Nephron (organoid): ENCODE results near the gene CNTNAP5.

Experiments
- H3K27ac Mint-ChIP-seq, 3 experiments: 2 replicates each; pipeline ENCODE4 v1.8.0; 2020; ENCODE audit warnings: mixed read lengths in 3 of 3, mild to moderate bottlenecking in 2 of 3, moderate library complexity in 1 of 3
- H3K27me3 Mint-ChIP-seq: 2 replicates; pipeline ENCODE4 v1.8.0; 2021; ENCODE audit warnings: low read depth, mild to moderate bottlenecking, moderate library complexity, mixed read lengths
- H3K36me3 Mint-ChIP-seq: 2 replicates; pipeline ENCODE4 v1.8.0; 2020; ENCODE audit warnings: low read depth, mixed read lengths
- H3K4me1 Mint-ChIP-seq: 2 replicates; pipeline ENCODE4 v1.8.0; 2020; ENCODE audit warnings: mixed read lengths
- H3K4me3 Mint-ChIP-seq, 3 experiments: 2 replicates each; pipeline ENCODE4 v1.8.0; 2020; ENCODE audit warnings: mild to moderate bottlenecking in 3 of 3, mixed read lengths in 3 of 3, moderate library complexity in 2 of 3
- H3K9me3 Mint-ChIP-seq: 2 replicates; pipeline ENCODE4 v1.8.0; 2020; ENCODE audit warnings: mixed read lengths
- TF ChIP-seq, protein P1 (sequence below), 3 experiments: fragments of 200-600 bp; sonication (generic); IDR thresholded peaks; one replicate each; pipeline ENCODE4 v1.5.0; 2021; ENCODE audit warnings: antibody characterized with exemption in 3 of 3; ENCODE audit not compliant: unreplicated experiment in 3 of 3

The CNTNAP5 gene

DNA sequence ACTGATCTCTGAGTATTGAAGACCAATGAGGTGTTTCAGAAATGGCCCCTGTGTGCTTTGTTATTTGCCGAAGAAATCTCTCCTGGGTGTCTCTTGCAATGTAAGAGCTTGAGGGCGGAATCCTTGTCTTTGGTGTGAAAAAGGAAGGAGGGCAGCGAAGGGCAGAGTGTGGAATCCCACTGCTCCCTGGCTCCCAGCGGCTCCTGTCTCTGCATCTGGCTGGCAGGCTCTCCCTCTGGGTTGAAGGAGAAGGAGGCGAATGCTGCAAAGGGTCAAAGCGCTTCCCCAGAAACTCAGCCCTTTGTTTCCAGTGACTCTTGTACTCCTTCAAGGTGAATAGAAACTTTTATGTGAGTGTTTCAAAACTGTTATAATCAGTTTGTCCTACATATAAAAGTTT, 457.5 kb downstream of the CNTNAP5 start:
- Mint-ChIP-seq H3K27me3 (peaks cover 5% of the 10 kb centered on the region), H3K36me3 (no peaks in the 10 kb centered on the region), H3K9me3 (no peaks in the 10 kb centered on the region), H3K4me3 (no peak overlapping the region), H3K27ac (no peak overlapping the region), H3K4me1 (peaks cover 13% of the 10 kb centered on the region)
- TF ChIP-seq, protein P1, sequence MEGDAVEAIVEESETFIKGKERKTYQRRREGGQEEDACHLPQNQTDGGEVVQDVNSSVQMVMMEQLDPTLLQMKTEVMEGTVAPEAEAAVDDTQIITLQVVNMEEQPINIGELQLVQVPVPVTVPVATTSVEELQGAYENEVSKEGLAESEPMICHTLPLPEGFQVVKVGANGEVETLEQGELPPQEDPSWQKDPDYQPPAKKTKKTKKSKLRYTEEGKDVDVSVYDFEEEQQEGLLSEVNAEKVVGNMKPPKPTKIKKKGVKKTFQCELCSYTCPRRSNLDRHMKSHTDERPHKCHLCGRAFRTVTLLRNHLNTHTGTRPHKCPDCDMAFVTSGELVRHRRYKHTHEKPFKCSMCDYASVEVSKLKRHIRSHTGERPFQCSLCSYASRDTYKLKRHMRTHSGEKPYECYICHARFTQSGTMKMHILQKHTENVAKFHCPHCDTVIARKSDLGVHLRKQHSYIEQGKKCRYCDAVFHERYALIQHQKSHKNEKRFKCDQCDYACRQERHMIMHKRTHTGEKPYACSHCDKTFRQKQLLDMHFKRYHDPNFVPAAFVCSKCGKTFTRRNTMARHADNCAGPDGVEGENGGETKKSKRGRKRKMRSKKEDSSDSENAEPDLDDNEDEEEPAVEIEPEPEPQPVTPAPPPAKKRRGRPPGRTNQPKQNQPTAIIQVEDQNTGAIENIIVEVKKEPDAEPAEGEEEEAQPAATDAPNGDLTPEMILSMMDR (IDR thresholded peaks at IDR 0.05; ENCODE audit: unreplicated experiment in 3 of 3): no peak

DNA sequence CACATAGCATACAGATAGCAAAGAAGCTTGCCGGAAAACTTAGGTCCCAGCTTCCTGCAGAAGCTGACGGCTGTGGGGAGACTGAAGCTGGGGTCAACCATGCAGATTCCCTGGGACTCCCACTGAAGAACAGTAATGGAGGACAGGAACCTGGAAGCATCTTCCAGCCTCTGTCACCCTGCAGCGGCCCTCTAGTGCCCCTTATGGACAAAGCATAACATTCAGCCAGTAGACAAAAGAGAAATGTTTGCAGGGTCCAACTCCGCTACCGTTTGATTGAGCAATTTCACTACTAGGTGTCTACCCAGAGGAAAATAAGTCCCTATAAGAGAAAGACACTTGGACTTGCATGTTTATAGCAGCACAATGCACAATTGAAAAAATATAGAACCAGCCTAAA, 460.6 kb downstream of the CNTNAP5 start:
- Mint-ChIP-seq H3K27ac (no peak overlapping the region), H3K4me1 (peaks cover 8% of the 10 kb centered on the region), H3K36me3 (no peaks in the 10 kb centered on the region), H3K27me3 (peaks cover 5% of the 10 kb centered on the region), H3K9me3 (no peaks in the 10 kb centered on the region), H3K4me3 (no peak overlapping the region)
- TF ChIP-seq, protein P1 (IDR thresholded peaks at IDR 0.05; ENCODE audit: unreplicated experiment in 3 of 3): no peak

DNA sequence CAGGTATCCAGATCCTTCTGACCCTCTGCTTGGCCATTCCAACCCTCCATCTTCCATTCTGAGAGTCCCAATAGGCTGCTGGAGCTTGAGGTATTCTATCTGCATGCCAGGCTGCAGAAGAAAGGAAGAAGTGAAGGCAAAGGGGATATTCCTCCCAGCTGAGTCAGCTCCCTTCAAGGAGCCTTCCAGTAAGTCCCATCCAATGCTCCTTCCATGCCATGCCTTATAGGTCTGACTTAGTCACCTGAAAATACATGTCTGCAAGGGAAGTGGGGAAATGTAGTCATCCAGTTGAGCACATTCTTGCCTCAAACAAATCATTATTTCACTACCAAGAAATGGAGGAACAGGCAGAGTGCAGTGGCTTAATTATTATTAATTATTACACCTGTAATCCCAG, 464.6 kb downstream of the CNTNAP5 start:
- no peaks in the 10 kb centered on the region for H3K27me3 Mint-ChIP-seq
- TF ChIP-seq, protein P1 (IDR thresholded peaks at IDR 0.05; ENCODE audit: unreplicated experiment in 3 of 3): no peak
- no peaks in the 10 kb centered on the region for H3K36me3 Mint-ChIP-seq
- H3K9me3 Mint-ChIP-seq: no peaks in the 10 kb centered on the region
- H3K4me1 Mint-ChIP-seq: no peaks in the 10 kb centered on the region
- no peak overlapping the region for H3K27ac Mint-ChIP-seq
- H3K4me3 Mint-ChIP-seq: no peak overlapping the region

DNA sequence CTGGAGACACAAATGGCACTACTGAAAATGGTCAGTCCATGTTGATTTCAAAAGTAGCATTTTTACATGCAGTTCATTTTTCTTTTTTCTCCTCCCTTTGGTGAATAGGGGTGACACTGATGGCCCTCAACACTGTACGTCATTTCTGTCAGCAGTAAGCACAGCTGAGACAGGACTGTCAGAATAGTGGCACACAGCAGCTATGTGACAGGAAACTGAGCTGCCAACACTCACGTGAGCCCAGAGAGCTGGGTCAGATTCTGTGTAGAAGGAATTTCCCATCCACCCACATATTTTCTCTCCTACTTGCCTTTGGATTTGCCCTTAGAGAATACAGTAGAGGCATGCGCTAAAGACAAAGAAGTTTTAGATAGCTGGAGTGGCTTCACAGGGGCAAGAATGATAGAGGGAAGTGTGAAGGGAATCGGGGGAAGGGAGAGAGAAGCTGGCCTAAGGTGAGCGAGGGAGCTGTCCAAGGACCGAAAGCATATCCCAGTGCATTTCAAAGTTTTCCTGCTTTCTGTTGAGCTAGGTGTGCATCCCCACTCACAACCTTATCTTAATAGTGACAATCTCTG, 476.6 kb downstream of the CNTNAP5 start:
- Mint-ChIP-seq H3K27me3 (no peaks in the 10 kb centered on the region), H3K9me3 (no peaks in the 10 kb centered on the region), H3K36me3 (no peaks in the 10 kb centered on the region), H3K27ac (no peak overlapping the region), H3K4me3 (no peak overlapping the region), H3K4me1 (peaks cover 14% of the 10 kb centered on the region)
- TF ChIP-seq, protein P1 (IDR thresholded peaks at IDR 0.05; ENCODE audit: unreplicated experiment in 3 of 3): no peak

DNA sequence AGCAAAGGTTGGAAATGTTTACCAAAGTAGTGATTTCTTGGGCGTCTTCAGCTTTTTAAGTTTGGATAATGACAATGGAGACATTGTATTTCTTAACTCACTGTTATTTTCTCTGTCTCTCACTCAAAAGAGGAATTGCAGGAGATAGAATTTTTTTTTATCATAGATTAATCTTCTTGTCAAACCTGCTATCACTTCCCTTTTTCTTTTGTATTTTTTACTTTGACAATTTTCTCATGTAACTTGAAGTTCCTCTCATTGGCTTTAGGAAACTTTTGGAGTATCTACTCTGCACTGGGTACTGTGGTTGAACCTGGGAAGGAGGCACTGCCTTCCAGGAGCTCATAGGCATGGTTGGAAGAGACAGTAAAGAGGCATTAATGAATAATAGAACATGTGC, 489.1 kb downstream of the CNTNAP5 start:
- no peaks in the 10 kb centered on the region for H3K27me3 Mint-ChIP-seq
- peaks cover 5% of the 10 kb centered on the region for H3K9me3 Mint-ChIP-seq
- no peaks in the 10 kb centered on the region for H3K36me3 Mint-ChIP-seq
- TF ChIP-seq, protein P1 (IDR thresholded peaks at IDR 0.05; ENCODE audit: unreplicated experiment in 3 of 3): no peak
- peaks cover 8% of the 10 kb centered on the region for H3K4me1 Mint-ChIP-seq
- H3K27ac Mint-ChIP-seq: no peak overlapping the region
- H3K4me3 Mint-ChIP-seq: no peak overlapping the region

DNA sequence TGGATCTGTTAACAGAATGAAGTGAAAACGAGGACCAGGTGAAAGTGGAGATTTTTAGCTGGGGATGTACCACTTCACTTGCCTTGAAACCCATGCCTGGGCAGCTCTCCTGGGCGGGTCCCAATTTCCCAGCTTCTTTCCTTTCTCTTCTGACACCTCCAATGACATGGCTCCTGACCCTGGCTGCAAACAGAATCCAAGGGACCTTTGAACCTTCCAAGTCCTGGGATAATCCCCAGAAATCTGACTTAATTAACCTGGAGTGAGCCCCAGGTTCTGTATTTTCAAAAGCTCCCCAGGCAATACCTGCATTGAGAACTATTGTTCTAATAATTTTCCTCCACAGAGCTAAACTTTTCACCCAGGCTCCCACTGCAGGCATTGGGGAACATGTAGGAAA, 495.9 kb downstream of the CNTNAP5 start:
- Mint-ChIP-seq H3K36me3 (no peaks in the 10 kb centered on the region), H3K4me3 (no peak overlapping the region), H3K4me1 (peaks cover 16% of the 10 kb centered on the region), H3K9me3 (peaks cover 5% of the 10 kb centered on the region), H3K27ac (no peak overlapping the region), H3K27me3 (peaks cover 3% of the 10 kb centered on the region)
- TF ChIP-seq, protein P1 (IDR thresholded peaks at IDR 0.05; ENCODE audit: unreplicated experiment in 3 of 3): no peak
